Omental fat pad (tissue), 4 donors: ENCODE measurements around the gene EXTL2. TPM values are rescaled to one million over a fixed set of nuclear protein-coding genes. Genes with fewer than 3 reads are reported as not detected.
A peak's percentile ranks its signal among the peaks of the same experiment; 100 is the strongest.
"Not testable (repeated sequence)": the region's sequence is repeated elsewhere in the genome, so short reads cannot be mapped to it uniquely, and the experiment has no call there.

Experiments used
- ATAC-seq: fragments of 150-250 bp; one replicate; pipeline ENCODE4 v1.9.1; 2016; ENCODE audit warnings: mild to moderate bottlenecking, moderate library complexity; ENCODE audit not compliant: low FRiP score
- DNase-seq: peaks from one replicate; pipeline ENCODE4 v3.0.0-alpha.2; 2019; ENCODE audit warnings: low spot score
- CTCF ChIP-seq, 3 donors: fragments of 450-650 bp; IDR thresholded peaks; one replicate each; pipeline ENCODE4 v1.5.1; 2016 to 2017; ENCODE audit warnings: antibody characterized with exemption in 3 of 3, mild to moderate bottlenecking in 3 of 3, moderate library complexity in 2 of 3
- total RNA-seq, 4 donors: library from RNA; depleted of rRNA; stranded (reverse); fragments of >200 nt; gene quantifications; one replicate each; pipeline ENCODE4 v1.1.0, GENCODE V29; 2016

Gene EXTL2
- total RNA-seq, 4 donors from 2014 or later = 10.1 to 16.6 (median 10.4) TPM

DNA sequence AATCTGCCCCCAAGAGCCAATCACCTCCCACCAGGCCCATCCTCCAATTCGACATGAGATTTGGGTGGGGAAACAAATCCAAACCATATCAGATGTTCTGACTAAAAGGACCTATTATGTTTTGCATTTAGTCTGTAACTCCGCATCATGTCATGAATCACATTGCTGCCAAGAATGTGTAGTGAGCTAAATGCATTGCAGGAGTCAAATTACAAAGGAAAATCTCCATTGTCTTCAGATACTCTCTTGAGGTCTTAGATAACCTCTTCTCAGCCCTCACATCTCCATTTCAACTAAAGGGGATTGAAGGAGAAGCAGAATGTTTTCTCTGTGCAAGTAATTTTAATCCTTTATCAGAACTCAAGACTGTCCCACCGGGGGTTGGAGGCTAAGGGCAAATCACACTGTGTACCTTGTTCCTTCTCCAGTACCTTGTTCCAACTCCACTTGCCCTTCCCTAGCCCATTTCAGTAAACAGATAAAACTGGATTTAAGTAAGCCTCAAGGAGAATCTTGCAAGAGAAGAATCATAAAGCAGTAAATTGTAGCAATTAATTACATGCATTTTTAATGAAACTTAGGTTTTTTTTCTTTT lies 34.1 kb downstream of the EXTL2 start:
- no peak for ATAC-seq
- DNase-seq = no peak

GRCh38 chr1:100855116-100855515 lies 39.5 kb downstream of the EXTL2 start:
- not testable (repeated sequence) for DNase-seq, ATAC-seq

More for the DNA sequence above, 34.1 kb downstream of the EXTL2 start:
- TF ChIP-seq CTCF (IDR thresholded peaks at IDR 0.05) = no peak

DNA sequence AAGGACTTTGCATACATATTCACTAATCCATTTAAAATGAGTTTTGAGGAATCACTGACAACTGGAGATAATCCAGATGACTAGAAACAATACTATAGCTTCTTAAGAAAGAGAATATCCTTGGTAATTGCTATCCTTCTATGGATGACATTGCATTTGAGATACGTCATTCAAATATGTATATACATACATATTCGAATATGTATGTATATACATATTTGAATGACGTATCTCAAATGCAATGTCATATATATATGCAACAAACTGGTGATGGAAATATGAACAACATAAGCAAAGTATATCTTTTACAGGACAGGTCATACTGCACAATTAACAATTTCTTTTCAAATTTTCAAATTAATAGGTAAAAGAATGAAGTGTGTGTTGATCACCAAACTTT lies 41.7 kb downstream of the EXTL2 start:
- DNase-seq (no peak), ATAC-seq (no peak)
- TF ChIP-seq CTCF (IDR thresholded peaks at IDR 0.05) = no peak

- ATAC-seq (no peak), DNase-seq (no peak)
- TF ChIP-seq CTCF (IDR thresholded peaks at IDR 0.05) = no peak
These were observed 42.9 kb downstream of the EXTL2 start for GRCh38 chr1:100851726-100852125.

- peak; percentile 51 for ATAC-seq
- DNase-seq = no peak
- TF ChIP-seq CTCF (IDR thresholded peaks at IDR 0.05) = no peak
These were observed 47.1 kb downstream of the EXTL2 start for GRCh38 chr1:100847361-100848082.

- ATAC-seq, DNase-seq: not testable (repeated sequence)
These were observed 51.5 kb downstream of the EXTL2 start for GRCh38 chr1:100843160-100843559.

- TF ChIP-seq CTCF (IDR thresholded peaks at IDR 0.05) = no peak
- ATAC-seq = no peak
- DNase-seq = no peak
These were observed 58.5 kb downstream of the EXTL2 start for GRCh38 chr1:100835866-100836842.
